Measurements from ENCODE around the gene RPP25L. TPM values are rescaled to one million over a fixed set of nuclear protein-coding genes. Genes with fewer than 3 reads are reported as not detected.
A peak's percentile ranks its signal among the peaks of the same experiment; 100 is the strongest.

The RPP25L gene
- polyA plus RNA-seq, 3 donors, result 20.1 to 42.3 (median 39.4) TPM

DNA sequence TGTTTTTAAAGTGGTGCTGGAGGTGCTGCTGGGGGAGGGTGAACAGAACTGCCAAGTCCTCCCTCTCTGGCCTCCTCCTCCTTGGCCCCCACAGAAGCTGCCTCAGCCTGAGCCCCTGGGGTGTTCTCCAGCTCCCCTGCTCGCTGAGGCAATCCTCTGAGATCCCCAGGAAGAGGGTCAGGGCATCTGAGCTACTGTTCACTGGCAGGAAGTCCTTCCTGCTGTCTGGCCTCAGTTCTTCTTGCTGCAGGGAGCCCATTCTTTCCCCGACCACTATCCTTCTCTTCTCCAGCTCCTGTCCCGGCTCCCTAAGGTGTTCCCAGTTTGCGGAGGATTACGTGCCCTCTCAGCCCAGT is 32.1 kb downstream of the RPP25L start:
- H3K9me3 Mint-ChIP-seq, result peaks cover 0 to 7% (median 2%) of the 10 kb centered on the region in 7 donors
- no peak overlapping the region for H3K4me3 ChIP-seq (replicated peaks in 1 of 3; ENCODE audit: low read depth in 2 of 3, low read length in 3 of 3)
- H3K27ac ChIP-seq (ENCODE audit: low read depth in 1 of 2, low read length in 2 of 2), result no peak overlapping the region
- peaks cover 33 to 79% of the 10 kb centered on the region in 2 donors for H3K27me3 ChIP-seq (ENCODE audit: control insufficient read depth in 2 of 2, insufficient read depth in 2 of 2, low read length in 2 of 2)
- no peak overlapping the region for H3K9ac ChIP-seq (ENCODE audit: insufficient read depth, low read length, poor library complexity, severe bottlenecking)
- no peaks in the 10 kb centered on the region for H3K4me1 ChIP-seq (ENCODE audit: control insufficient read depth in 1 of 2, insufficient read depth in 2 of 2, low read length in 2 of 2)
- no peak for TF ChIP-seq CTCF (IDR thresholded peaks at IDR 0.05)
- DNase-seq, result no peak
- H4K20me1 ChIP-seq (ENCODE audit: insufficient read depth, low read length), result no peaks in the 10 kb centered on the region
- peaks cover 2% of the 10 kb centered on the region for H3K4me1 Mint-ChIP-seq
- H3K4me3 Mint-ChIP-seq, result peak overlapping the region in 1 of 2 donors; percentile 68
- WGBS (ENCODE audit: insufficient coverage), result 76% methylated on average over 5 of the region's 5 CpGs
- no peak overlapping the region for H3K27ac Mint-ChIP-seq
- no peaks in the 10 kb centered on the region for H3K79me2 ChIP-seq (ENCODE audit: insufficient read depth, low read length)
- intact Hi-C loops (cut with micrococcal nuclease), result no loop called here
- peaks cover 0 to 24% of the 10 kb centered on the region in 2 donors for H3K9me3 ChIP-seq (replicated peaks in 1 of 2; ENCODE audit: control insufficient read depth in 1 of 2, insufficient read depth in 1 of 2, low read length in 2 of 2)
- no peak overlapping the region for H3K4me2 ChIP-seq (replicated peaks; ENCODE audit: extremely low read depth, low read length, poor library complexity, severe bottlenecking)
- H2AFZ ChIP-seq (ENCODE audit: insufficient read depth, low read depth, low read length, poor library complexity, severe bottlenecking), result no peak overlapping the region
- no peaks in the 10 kb centered on the region for H3K36me3 ChIP-seq (replicated peaks in 1 of 2; ENCODE audit: control insufficient read depth in 1 of 2, insufficient read depth in 2 of 2, low read length in 2 of 2)
- H3K36me3 Mint-ChIP-seq, result peaks cover 0 to 1% of the 10 kb centered on the region in 2 donors
- peaks cover 63 to 81% (median 69%) of the 10 kb centered on the region in 3 donors for H3K27me3 Mint-ChIP-seq (ENCODE audit: low read depth in 3 of 3)

GRCh38 chr9:34579104-34579807 is 32.6 kb downstream of the RPP25L start:
- Histone ChIP-seq H3K9ac (ENCODE audit: insufficient read depth, low read length, poor library complexity, severe bottlenecking) (no peak overlapping the region), H3K79me2 (ENCODE audit: insufficient read depth, low read length) (no peaks in the 10 kb centered on the region), H4K20me1 (ENCODE audit: insufficient read depth, low read length) (no peaks in the 10 kb centered on the region), H3K9me3 (replicated peaks in 1 of 2; ENCODE audit: control insufficient read depth in 1 of 2, insufficient read depth in 1 of 2, low read length in 2 of 2) (peaks cover 0 to 24% of the 10 kb centered on the region in 2 donors), H3K27ac (ENCODE audit: low read depth in 1 of 2, low read length in 2 of 2) (no peak overlapping the region), H3K4me2 (replicated peaks; ENCODE audit: extremely low read depth, low read length, poor library complexity, severe bottlenecking) (no peak overlapping the region), H3K4me3 (replicated peaks in 1 of 3; ENCODE audit: low read depth in 2 of 3, low read length in 3 of 3) (no peak overlapping the region), H3K36me3 (replicated peaks in 1 of 2; ENCODE audit: control insufficient read depth in 1 of 2, insufficient read depth in 2 of 2, low read length in 2 of 2) (no peaks in the 10 kb centered on the region), H3K4me1 (ENCODE audit: control insufficient read depth in 1 of 2, insufficient read depth in 2 of 2, low read length in 2 of 2) (no peaks in the 10 kb centered on the region), H3K27me3 (ENCODE audit: control insufficient read depth in 2 of 2, insufficient read depth in 2 of 2, low read length in 2 of 2) (peaks cover 30 to 75% of the 10 kb centered on the region in 2 donors), H2AFZ (ENCODE audit: insufficient read depth, low read depth, low read length, poor library complexity, severe bottlenecking) (no peak overlapping the region)
- H3K9me3 Mint-ChIP-seq, result peaks cover 0 to 7% (median 2%) of the 10 kb centered on the region in 7 donors
- DNase-seq, result no peak
- peak overlapping the region in 1 of 2 donors; percentile 68 for H3K4me3 Mint-ChIP-seq
- no peak overlapping the region for H3K27ac Mint-ChIP-seq
- peaks cover 0 to 1% of the 10 kb centered on the region in 2 donors for H3K36me3 Mint-ChIP-seq
- peaks cover 63 to 81% (median 66%) of the 10 kb centered on the region in 3 donors for H3K27me3 Mint-ChIP-seq (ENCODE audit: low read depth in 3 of 3)
- peaks cover 2% of the 10 kb centered on the region for H3K4me1 Mint-ChIP-seq
- no peak for TF ChIP-seq CTCF (IDR thresholded peaks at IDR 0.05)
- intact Hi-C loops (cut with micrococcal nuclease), result no loop called here
- 20% methylated on average over 4 of the region's 17 CpGs for WGBS (ENCODE audit: insufficient coverage)
